GM12873 (cell line): ENCODE measurements around the gene TEAD2.

ENCODE experiments used
- CTCF ChIP-seq: IDR thresholded peaks from 2 replicates; pipeline ENCODE4 v1.5.1; 2012; ENCODE audit warnings: low read depth, mild to moderate bottlenecking, moderate library complexity, low read length, control low read depth; ENCODE audit not compliant: insufficient read depth; ENCODE audit errors: missing control alignments

The TEAD2 gene

GRCh38 chr19:49316284-49316683, 45.9 kb downstream of the TEAD2 start:
- no peak for TF ChIP-seq CTCF

GRCh38 chr19:49315111-49315510, 47.1 kb downstream of the TEAD2 start:
- no peak for TF ChIP-seq CTCF

DNA sequence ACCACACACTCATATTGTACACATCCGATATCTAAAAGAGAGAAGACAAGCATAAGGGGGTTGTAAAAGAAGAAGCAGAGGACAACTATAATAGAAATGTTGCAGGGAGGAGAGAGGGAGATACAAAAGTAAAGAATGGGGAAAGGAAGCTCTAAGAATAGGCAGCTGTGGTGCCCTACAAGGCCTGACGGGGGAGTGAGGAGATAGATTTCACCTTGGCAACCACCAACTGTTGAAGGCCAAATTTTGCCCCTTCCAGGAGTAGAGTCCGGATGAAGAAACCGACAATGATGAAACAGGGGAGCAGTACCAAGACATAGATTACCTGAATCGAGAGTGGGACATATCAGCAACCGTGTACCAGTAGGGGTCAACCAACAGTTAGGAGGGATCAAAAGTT, 53.1 kb downstream of the TEAD2 start:
- TF ChIP-seq CTCF = no peak

GRCh38 chr19:49301866-49302252, 60.4 kb downstream of the TEAD2 start:
- no peak for TF ChIP-seq CTCF

DNA sequence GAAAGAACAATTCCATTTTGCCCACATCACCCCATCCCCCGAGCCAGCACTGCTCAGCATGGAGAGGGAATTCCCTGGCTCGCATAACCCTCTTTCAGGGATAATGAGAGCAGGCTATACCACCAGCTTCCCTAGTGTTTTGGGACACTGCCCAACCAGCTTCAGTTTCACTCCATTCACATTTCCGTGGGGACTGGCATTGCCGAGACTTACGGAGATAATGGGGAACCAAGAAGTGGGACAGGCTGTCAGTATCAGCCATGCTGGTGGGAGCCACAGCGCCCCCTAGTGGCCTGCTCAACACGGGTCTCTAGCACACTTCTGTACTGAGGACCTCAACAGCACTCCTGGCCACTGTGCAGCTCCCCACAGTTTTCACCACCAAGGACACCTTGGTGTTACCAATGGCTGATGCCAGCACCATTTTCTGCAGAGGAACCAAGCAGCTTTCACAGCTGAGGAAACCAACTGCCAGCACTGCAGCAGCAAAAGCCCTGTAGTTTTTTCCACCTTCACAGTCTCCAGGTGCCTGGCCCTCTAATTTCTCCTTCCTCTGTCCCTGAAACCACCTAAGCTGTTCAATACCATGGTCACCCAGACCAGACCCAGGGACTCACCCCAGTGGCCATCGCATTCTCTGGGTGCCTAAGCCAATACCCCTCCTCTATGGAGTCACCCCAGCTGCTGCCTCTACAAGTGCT, 60.9 kb downstream of the TEAD2 start:
- peak; percentile 100 for TF ChIP-seq CTCF

- TF ChIP-seq CTCF = no peak
These were observed 64.8 kb downstream of the TEAD2 start for GRCh38 chr19:49297403-49297802.

GRCh38 chr19:49295208-49295880, 66.9 kb downstream of the TEAD2 start:
- TF ChIP-seq CTCF = no peak
